B cell (primary cell): Measurements from ENCODE around the gene NAA11.

Experiments used
- CTCF ChIP-seq: fragments of 200-600 bp; IDR thresholded peaks from one replicate; pipeline ENCODE4 v1.8.0; 2022; ENCODE audit warnings: antibody characterized with exemption, mild to moderate bottlenecking
- EZH2 ChIP-seq: IDR thresholded peaks from 2 replicates; pipeline ENCODE4 v1.6.1; 2012; ENCODE audit warnings: borderline replicate concordance, low read depth, mild to moderate bottlenecking, moderate library complexity, low read length; ENCODE audit not compliant: insufficient read depth, poor library complexity, severe bottlenecking

- no peak for TF ChIP-seq CTCF
- no peak for TF ChIP-seq EZH2
Observed at GRCh38 chr4:79308971-79309370, 16.9 kb downstream of the NAA11 start.
